OCI-M2 (cell line): ENCODE measurements around the gene ZDHHC16.
"Not testable (repeated sequence)": the region's sequence is repeated elsewhere in the genome, so short reads cannot be mapped to it uniquely, and the experiment has no call there.

Experiments used
- DNase-seq: peaks from one replicate; lab custom pipeline; 2025; ENCODE audit not compliant: unreplicated experiment; lab: John Stamatoyannopoulos, UW

The ZDHHC16 gene

GRCh38 chr10:97475936-97476594 lies 30.1 kb downstream of the ZDHHC16 start:
- no peak for DNase-seq

GRCh38 chr10:97479410-97479809 lies 33.4 kb downstream of the ZDHHC16 start:
- DNase-seq: not testable (repeated sequence)

- no peak for DNase-seq
Observed at GRCh38 chr10:97479939-97480338, 34.0 kb downstream of the ZDHHC16 start.

- no peak for DNase-seq
Observed at GRCh38 chr10:97481071-97481470, 35.1 kb downstream of the ZDHHC16 start.

- no peak for DNase-seq
Observed at GRCh38 chr10:97482381-97482780, 36.4 kb downstream of the ZDHHC16 start.

- DNase-seq: no peak
Observed at GRCh38 chr10:97483506-97483905, 37.5 kb downstream of the ZDHHC16 start.

- no peak for DNase-seq
Observed at GRCh38 chr10:97483921-97484320, 37.9 kb downstream of the ZDHHC16 start.

GRCh38 chr10:97485647-97486281 lies 39.8 kb downstream of the ZDHHC16 start:
- DNase-seq: no peak

- no peak for DNase-seq
Observed at GRCh38 chr10:97490592-97490991, 44.6 kb downstream of the ZDHHC16 start.

GRCh38 chr10:97494151-97494550 lies 48.2 kb downstream of the ZDHHC16 start:
- DNase-seq: no peak

- DNase-seq: no peak
Observed at GRCh38 chr10:97494863-97495506, 49.0 kb downstream of the ZDHHC16 start.

- DNase-seq: peak; percentile 27
Observed at GRCh38 chr10:97497572-97498075, 51.6 kb downstream of the ZDHHC16 start.

GRCh38 chr10:97498076-97498840 lies 52.3 kb downstream of the ZDHHC16 start, which contains the start of gene MMS19:
TSS of gene MMS19 (minus strand) at chr10:97498422. CDS start at chr10:97498384, 38 bp downstream.
- peak; percentile 95 for DNase-seq

GRCh38 chr10:97498841-97499560 lies 53.0 kb downstream of the ZDHHC16 start, which contains the start of gene UBTD1:
TSS of gene UBTD1 (plus strand) at chr10:97498924. CDS start at chr10:97499204, 280 bp downstream.
- DNase-seq: no peak

GRCh38 chr10:97499561-97500296 lies 53.8 kb downstream of the ZDHHC16 start:
- no peak for DNase-seq

GRCh38 chr10:97500297-97500575 lies 54.3 kb downstream of the ZDHHC16 start:
- DNase-seq: no peak

- DNase-seq: no peak
Observed at GRCh38 chr10:97502916-97503315, 56.9 kb downstream of the ZDHHC16 start.

GRCh38 chr10:97503406-97503805 lies 57.4 kb downstream of the ZDHHC16 start:
- no peak for DNase-seq

GRCh38 chr10:97505152-97505551 lies 59.2 kb downstream of the ZDHHC16 start:
- no peak for DNase-seq
